ENCODE data around the gene UBL4A. TPM values are rescaled to one million over a fixed set of nuclear protein-coding genes. Genes with fewer than 3 reads are reported as not detected.
A peak's percentile ranks its signal among the peaks of the same experiment; 100 is the strongest.

UBL4A gene
- total RNA-seq, 1 experiment from 2014 or later, result 26.7 TPM

DNA sequence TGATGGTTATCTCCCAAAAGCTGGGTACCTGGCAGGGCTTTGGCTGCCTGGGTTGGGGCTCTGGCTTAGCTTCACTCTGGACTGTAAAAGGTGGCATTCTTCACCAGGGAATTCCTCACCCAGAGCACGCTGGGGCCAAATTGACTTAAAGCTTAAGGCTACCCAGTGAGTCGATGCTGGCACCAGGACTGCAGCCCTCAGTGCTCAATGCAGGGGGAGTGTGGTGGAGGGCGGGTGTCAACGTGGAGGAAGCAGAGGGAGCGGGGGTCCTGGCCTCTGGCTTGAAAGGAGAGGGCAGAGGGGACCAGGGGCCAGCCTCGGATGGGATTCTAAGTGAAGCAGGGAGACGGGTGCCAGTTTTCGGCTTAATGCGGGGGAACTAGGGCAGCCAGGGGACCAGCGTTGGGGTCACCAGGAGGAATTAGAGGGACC, 42.9 kb downstream of the UBL4A start:
- Mint-ChIP-seq H3K36me3 (ENCODE audit: insufficient read depth, unreplicated experiment) (peaks cover 27% of the 10 kb centered on the region), H3K27me3 (ENCODE audit: insufficient read depth, unreplicated experiment) (peaks cover 19% of the 10 kb centered on the region), H3K4me3 (ENCODE audit: unreplicated experiment) (peak overlapping the region; percentile 69), H3K4me1 (ENCODE audit: insufficient read depth, unreplicated experiment) (no peaks in the 10 kb centered on the region), H3K27ac (ENCODE audit: low read depth, unreplicated experiment) (peak overlapping the region; percentile 78), H3K9me3 (ENCODE audit: unreplicated experiment) (no peaks in the 10 kb centered on the region)
- CTCF ChIA-PET, result interaction anchor here (0.6 to 0.9 kb wide), 3 partner anchors 9 to 148 kb away, joined by 3 read pairs; partner anchors contain the start of gene TKTL1
- TF ChIP-seq, protein P1, sequence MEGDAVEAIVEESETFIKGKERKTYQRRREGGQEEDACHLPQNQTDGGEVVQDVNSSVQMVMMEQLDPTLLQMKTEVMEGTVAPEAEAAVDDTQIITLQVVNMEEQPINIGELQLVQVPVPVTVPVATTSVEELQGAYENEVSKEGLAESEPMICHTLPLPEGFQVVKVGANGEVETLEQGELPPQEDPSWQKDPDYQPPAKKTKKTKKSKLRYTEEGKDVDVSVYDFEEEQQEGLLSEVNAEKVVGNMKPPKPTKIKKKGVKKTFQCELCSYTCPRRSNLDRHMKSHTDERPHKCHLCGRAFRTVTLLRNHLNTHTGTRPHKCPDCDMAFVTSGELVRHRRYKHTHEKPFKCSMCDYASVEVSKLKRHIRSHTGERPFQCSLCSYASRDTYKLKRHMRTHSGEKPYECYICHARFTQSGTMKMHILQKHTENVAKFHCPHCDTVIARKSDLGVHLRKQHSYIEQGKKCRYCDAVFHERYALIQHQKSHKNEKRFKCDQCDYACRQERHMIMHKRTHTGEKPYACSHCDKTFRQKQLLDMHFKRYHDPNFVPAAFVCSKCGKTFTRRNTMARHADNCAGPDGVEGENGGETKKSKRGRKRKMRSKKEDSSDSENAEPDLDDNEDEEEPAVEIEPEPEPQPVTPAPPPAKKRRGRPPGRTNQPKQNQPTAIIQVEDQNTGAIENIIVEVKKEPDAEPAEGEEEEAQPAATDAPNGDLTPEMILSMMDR (IDR thresholded peaks at IDR 0.05; ENCODE audit: unreplicated experiment), result no peak
- POLR2A ChIA-PET, result interaction anchor here (0.6 to 1.5 kb wide), 5 partner anchors 14 to 269 kb away, joined by 3 to 5 read pairs (median 3); partner anchors contain the start of gene TAFAZZIN
- BruUV-seq (replicated peaks), result no TSS peak
- no peak for DNase-seq (ENCODE audit: unreplicated experiment)
- intact Hi-C loops (cut with micrococcal nuclease), result loop anchor here (5.0 kb wide), 1 partner anchor 36 kb away; the partner anchor contains the start of gene DNASE1L1

GRCh38 chrX:154441984-154442707, 44.3 kb downstream of the UBL4A start:
- H3K36me3 Mint-ChIP-seq (ENCODE audit: insufficient read depth, unreplicated experiment), result peaks cover 23% of the 10 kb centered on the region
- H3K27ac Mint-ChIP-seq (ENCODE audit: low read depth, unreplicated experiment), result no peak overlapping the region
- no peak overlapping the region for H3K4me3 Mint-ChIP-seq (ENCODE audit: unreplicated experiment)
- TF ChIP-seq, protein P1 (IDR thresholded peaks at IDR 0.05; ENCODE audit: unreplicated experiment), result no peak
- DNase-seq (ENCODE audit: unreplicated experiment), result peak; percentile 58
- peaks cover 14% of the 10 kb centered on the region for H3K27me3 Mint-ChIP-seq (ENCODE audit: insufficient read depth, unreplicated experiment)
- intact Hi-C loops (cut with micrococcal nuclease), result loop anchor here (5.0 kb wide), 1 partner anchor 35 kb away; the partner anchor contains the start of gene DNASE1L1
- ChIA-PET CTCF (interaction anchor here (0.8 to 1.0 kb wide), 3 partner anchors 13 to 85 kb away, joined by 3 to 4 read pairs (median 3); no protein-coding TSS in a partner anchor), POLR2A (interaction anchor here (0.6 to 1.0 kb wide), 2 partner anchors 15 to 18 kb away, joined by 3 to 4 read pairs; no protein-coding TSS in a partner anchor)
- TSS peak; percentile 34 for BruUV-seq (replicated peaks)
- H3K4me1 Mint-ChIP-seq (ENCODE audit: insufficient read depth, unreplicated experiment), result no peaks in the 10 kb centered on the region
- no peaks in the 10 kb centered on the region for H3K9me3 Mint-ChIP-seq (ENCODE audit: unreplicated experiment)

DNA sequence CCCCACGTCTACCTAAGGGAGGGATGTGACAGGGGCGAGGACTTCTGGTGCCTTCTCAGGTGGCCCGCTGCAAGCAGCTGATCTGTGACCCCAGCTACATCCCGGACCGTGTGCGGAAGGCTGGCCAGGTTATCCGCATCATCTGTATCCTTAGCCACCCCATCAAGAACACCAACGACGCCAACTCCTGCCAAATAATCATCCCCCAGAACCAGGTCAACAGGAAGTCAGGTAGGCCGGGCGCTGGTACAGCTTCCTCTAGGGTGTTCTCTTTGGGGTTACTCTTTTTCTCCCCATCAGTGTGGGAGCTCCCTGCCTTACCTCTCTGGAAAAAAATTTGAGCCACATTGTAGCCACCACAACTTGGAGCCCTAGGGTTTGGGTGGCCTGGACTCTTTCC, 44.9 kb downstream of the UBL4A start:
- BruUV-seq (replicated peaks), result no TSS peak
- intact Hi-C loops (cut with micrococcal nuclease), result loop anchor here (5.0 kb wide), 1 partner anchor 34 kb away; the partner anchor contains the start of gene DNASE1L1
- POLR2A ChIA-PET, result interaction anchor here (0.6 to 1.1 kb wide), 3 partner anchors 13 to 18 kb away, joined by 3 to 4 read pairs (median 4); no protein-coding TSS in a partner anchor
- TF ChIP-seq, protein P1 (IDR thresholded peaks at IDR 0.05; ENCODE audit: unreplicated experiment), result no peak
- CTCF ChIA-PET, result interaction anchor here (0.8 to 1.2 kb wide), 4 partner anchors 12 to 85 kb away, joined by 3 to 4 read pairs (median 3); no protein-coding TSS in a partner anchor
- H3K27me3 Mint-ChIP-seq (ENCODE audit: insufficient read depth, unreplicated experiment), result peaks cover 8% of the 10 kb centered on the region
- H3K36me3 Mint-ChIP-seq (ENCODE audit: insufficient read depth, unreplicated experiment), result peaks cover 29% of the 10 kb centered on the region
- H3K9me3 Mint-ChIP-seq (ENCODE audit: unreplicated experiment), result no peaks in the 10 kb centered on the region
- no peak overlapping the region for H3K27ac Mint-ChIP-seq (ENCODE audit: low read depth, unreplicated experiment)
- no peak overlapping the region for H3K4me3 Mint-ChIP-seq (ENCODE audit: unreplicated experiment)
- no peak for DNase-seq (ENCODE audit: unreplicated experiment)
- no peaks in the 10 kb centered on the region for H3K4me1 Mint-ChIP-seq (ENCODE audit: insufficient read depth, unreplicated experiment)
